Activated CD4-positive, alpha-beta T cell treated with anti-CD3 and anti-CD28 coated beads, Interleukin-2, amount 10 ng/mL, durations not matched to agents 24 days and 14 days (primary cell): Measurements from ENCODE around the gene EHD3. TPM values are rescaled to one million over a fixed set of nuclear protein-coding genes. Genes with fewer than 3 reads are reported as not detected.

Experiments
- DNase-seq: peaks from one replicate; pipeline ENCODE4 v3.0.0; 2022
- H3K27ac Mint-ChIP-seq: one replicate; pipeline ENCODE4 v1.8.0; 2022; ENCODE audit warnings: mild to moderate bottlenecking, mixed read lengths
- H3K27me3 Mint-ChIP-seq: one replicate; pipeline ENCODE4 v1.8.0; 2022; ENCODE audit warnings: mixed read lengths
- H3K36me3 Mint-ChIP-seq: one replicate; pipeline ENCODE4 v1.8.0; 2022; ENCODE audit warnings: low read depth, mild to moderate bottlenecking, mixed read lengths
- H3K4me1 Mint-ChIP-seq: one replicate; pipeline ENCODE4 v1.8.0; 2021; ENCODE audit warnings: mixed read lengths
- H3K4me3 Mint-ChIP-seq: one replicate; pipeline ENCODE4 v1.8.0; 2022; ENCODE audit warnings: mild to moderate bottlenecking, moderate library complexity, mixed read lengths
- H3K9me3 Mint-ChIP-seq: one replicate; pipeline ENCODE4 v1.8.0; 2021; ENCODE audit warnings: mixed read lengths
- intact Hi-C: fragments of 100-400 bp; cut with micrococcal nuclease; formaldehyde crosslinking; loops from one replicate; pipeline ENCODE4 v1.15.1; 2023
- total RNA-seq: library from RNA; stranded (reverse); gene quantifications from 2 replicates; pipeline ENCODE4 v1.2.3, GENCODE V29; 2022

EHD3 gene
- total RNA-seq, 1 donor from 2014 or later: 1.5 TPM

- no peak for DNase-seq
- intact Hi-C loops: no loop called here
- Mint-ChIP-seq H3K27ac (no peak overlapping the region), H3K27me3 (peaks cover 11% of the 10 kb centered on the region), H3K36me3 (no peaks in the 10 kb centered on the region), H3K4me1 (peaks cover 23% of the 10 kb centered on the region), H3K4me3 (no peak overlapping the region), H3K9me3 (no peaks in the 10 kb centered on the region)
Observed at GRCh38 chr2:31219131-31219969, 14.6 kb upstream of the EHD3 start.

GRCh38 chr2:31221544-31221943 is 12.4 kb upstream of the EHD3 start:
- DNase-seq: no peak
- H3K4me1 Mint-ChIP-seq: peaks cover 18% of the 10 kb centered on the region
- no peaks in the 10 kb centered on the region for H3K9me3 Mint-ChIP-seq
- no peaks in the 10 kb centered on the region for H3K36me3 Mint-ChIP-seq
- peak overlapping the region; percentile 6 for H3K27ac Mint-ChIP-seq
- intact Hi-C loops: no loop called here
- peaks cover 11% of the 10 kb centered on the region for H3K27me3 Mint-ChIP-seq
- H3K4me3 Mint-ChIP-seq: no peak overlapping the region

GRCh38 chr2:31222071-31222470 is 11.9 kb upstream of the EHD3 start:
- Mint-ChIP-seq H3K27ac (no peak overlapping the region), H3K27me3 (peaks cover 11% of the 10 kb centered on the region), H3K4me3 (no peak overlapping the region), H3K36me3 (no peaks in the 10 kb centered on the region), H3K9me3 (no peaks in the 10 kb centered on the region), H3K4me1 (peaks cover 14% of the 10 kb centered on the region)
- intact Hi-C loops: no loop called here
- no peak for DNase-seq

GRCh38 chr2:31223026-31223425 is 10.9 kb upstream of the EHD3 start:
- H3K36me3 Mint-ChIP-seq: no peaks in the 10 kb centered on the region
- no peak overlapping the region for H3K4me3 Mint-ChIP-seq
- no peak for DNase-seq
- intact Hi-C loops: no loop called here
- H3K27me3 Mint-ChIP-seq: peaks cover 16% of the 10 kb centered on the region
- H3K27ac Mint-ChIP-seq: no peak overlapping the region
- H3K4me1 Mint-ChIP-seq: peaks cover 7% of the 10 kb centered on the region
- no peaks in the 10 kb centered on the region for H3K9me3 Mint-ChIP-seq

GRCh38 chr2:31223749-31224148 is 10.2 kb upstream of the EHD3 start:
- H3K36me3 Mint-ChIP-seq: no peaks in the 10 kb centered on the region
- H3K27me3 Mint-ChIP-seq: peaks cover 16% of the 10 kb centered on the region
- DNase-seq: no peak
- H3K9me3 Mint-ChIP-seq: no peaks in the 10 kb centered on the region
- H3K4me3 Mint-ChIP-seq: no peak overlapping the region
- intact Hi-C loops: no loop called here
- H3K4me1 Mint-ChIP-seq: peaks cover 7% of the 10 kb centered on the region
- no peak overlapping the region for H3K27ac Mint-ChIP-seq

GRCh38 chr2:31226266-31226665 is 7.7 kb upstream of the EHD3 start:
- Mint-ChIP-seq H3K4me1 (peaks cover 3% of the 10 kb centered on the region), H3K4me3 (no peak overlapping the region), H3K27me3 (peaks cover 33% of the 10 kb centered on the region), H3K27ac (no peak overlapping the region), H3K36me3 (no peaks in the 10 kb centered on the region), H3K9me3 (no peaks in the 10 kb centered on the region)
- intact Hi-C loops: no loop called here
- DNase-seq: no peak

GRCh38 chr2:31227110-31227509 is 6.8 kb upstream of the EHD3 start:
- Mint-ChIP-seq H3K27me3 (peaks cover 32% of the 10 kb centered on the region), H3K4me1 (no peaks in the 10 kb centered on the region), H3K4me3 (no peak overlapping the region), H3K36me3 (no peaks in the 10 kb centered on the region), H3K27ac (no peak overlapping the region), H3K9me3 (no peaks in the 10 kb centered on the region)
- no peak for DNase-seq
- intact Hi-C loops: no loop called here

GRCh38 chr2:31227711-31228125 is 6.2 kb upstream of the EHD3 start:
- H3K4me1 Mint-ChIP-seq: no peaks in the 10 kb centered on the region
- no peak for DNase-seq
- H3K27ac Mint-ChIP-seq: no peak overlapping the region
- peaks cover 34% of the 10 kb centered on the region for H3K27me3 Mint-ChIP-seq
- H3K4me3 Mint-ChIP-seq: no peak overlapping the region
- no peaks in the 10 kb centered on the region for H3K36me3 Mint-ChIP-seq
- intact Hi-C loops: no loop called here
- no peaks in the 10 kb centered on the region for H3K9me3 Mint-ChIP-seq

GRCh38 chr2:31228717-31229116 is 5.2 kb upstream of the EHD3 start:
- Mint-ChIP-seq H3K4me1 (peaks cover 8% of the 10 kb centered on the region), H3K27me3 (peaks cover 31% of the 10 kb centered on the region), H3K9me3 (no peaks in the 10 kb centered on the region), H3K36me3 (no peaks in the 10 kb centered on the region), H3K27ac (no peak overlapping the region), H3K4me3 (no peak overlapping the region)
- DNase-seq: no peak
- intact Hi-C loops: no loop called here

GRCh38 chr2:31230751-31231150 is 3.2 kb upstream of the EHD3 start:
- Mint-ChIP-seq H3K4me1 (peaks cover 8% of the 10 kb centered on the region), H3K9me3 (no peaks in the 10 kb centered on the region), H3K27me3 (peaks cover 26% of the 10 kb centered on the region), H3K27ac (no peak overlapping the region), H3K4me3 (no peak overlapping the region), H3K36me3 (no peaks in the 10 kb centered on the region)
- intact Hi-C loops: loop anchor here (5.0 kb wide), 1 partner anchor 102 kb away; no protein-coding TSS in a partner anchor
- no peak for DNase-seq

GRCh38 chr2:31231571-31232302 is 2.2 kb upstream of the EHD3 start:
- H3K4me3 Mint-ChIP-seq: no peak overlapping the region
- intact Hi-C loops: loop anchor here (5.0 kb wide), 1 partner anchor 101 kb away; no protein-coding TSS in a partner anchor
- peaks cover 26% of the 10 kb centered on the region for H3K27me3 Mint-ChIP-seq
- peaks cover 8% of the 10 kb centered on the region for H3K4me1 Mint-ChIP-seq
- H3K27ac Mint-ChIP-seq: no peak overlapping the region
- H3K36me3 Mint-ChIP-seq: no peaks in the 10 kb centered on the region
- no peaks in the 10 kb centered on the region for H3K9me3 Mint-ChIP-seq
- no peak for DNase-seq

- no peak overlapping the region for H3K27ac Mint-ChIP-seq
- peaks cover 22% of the 10 kb centered on the region for H3K27me3 Mint-ChIP-seq
- no peaks in the 10 kb centered on the region for H3K36me3 Mint-ChIP-seq
- intact Hi-C loops: loop anchor here (5.0 kb wide), 1 partner anchor 100 kb away; no protein-coding TSS in a partner anchor
- no peaks in the 10 kb centered on the region for H3K9me3 Mint-ChIP-seq
- no peak for DNase-seq
- peaks cover 8% of the 10 kb centered on the region for H3K4me1 Mint-ChIP-seq
- no peak overlapping the region for H3K4me3 Mint-ChIP-seq
Observed at GRCh38 chr2:31232586-31232985, 1.4 kb upstream of the EHD3 start.

- no peak overlapping the region for H3K27ac Mint-ChIP-seq
- H3K4me1 Mint-ChIP-seq: peaks cover 8% of the 10 kb centered on the region
- H3K27me3 Mint-ChIP-seq: peaks cover 21% of the 10 kb centered on the region
- intact Hi-C loops: loop anchor here (5.0 kb wide), 1 partner anchor 99 kb away; no protein-coding TSS in a partner anchor
- no peaks in the 10 kb centered on the region for H3K36me3 Mint-ChIP-seq
- no peak for DNase-seq
- peak overlapping the region; percentile 77 for H3K4me3 Mint-ChIP-seq
- no peaks in the 10 kb centered on the region for H3K9me3 Mint-ChIP-seq
Observed at GRCh38 chr2:31233231-31233630, 721 bp upstream of the EHD3 start.
